H9 (cell line): ENCODE measurements around the gene GPR153. TPM values are rescaled to one million over a fixed set of nuclear protein-coding genes. Genes with fewer than 3 reads are reported as not detected.

Experiments
- DNase-seq: peaks from one replicate; pipeline ENCODE4 v3.0.0-alpha.2; 2017
- H2AFZ ChIP-seq: one replicate; pipeline ENCODE4 v1.6.1; 2013; ENCODE audit warnings: mild to moderate bottlenecking, low read length, control low read depth, moderate library complexity
- H2AK5ac ChIP-seq: 2 replicates; pipeline ENCODE4 v1.6.1; 2013; ENCODE audit warnings: low read length, control low read depth, mixed read lengths; ENCODE audit not compliant: insufficient read length
- H2BK120ac ChIP-seq: one replicate; pipeline ENCODE4 v1.6.1; 2013; ENCODE audit warnings: low read depth, mild to moderate bottlenecking, low read length, control low read depth, inconsistent platforms; ENCODE audit not compliant: poor library complexity, severe bottlenecking
- H2BK12ac ChIP-seq: 2 replicates; pipeline ENCODE4 v1.6.1; 2013; ENCODE audit warnings: low read length, control low read depth, mixed read lengths, low read depth; ENCODE audit not compliant: insufficient read length
- H2BK15ac ChIP-seq: 2 replicates; pipeline ENCODE4 v1.6.1; 2013; ENCODE audit warnings: low read depth, low read length, control low read depth
- H2BK20ac ChIP-seq: one replicate; pipeline ENCODE4 v1.6.1; 2013; ENCODE audit warnings: low read depth, mild to moderate bottlenecking, low read length, control low read depth, inconsistent platforms; ENCODE audit not compliant: poor library complexity, severe bottlenecking
- H2BK5ac ChIP-seq: 2 replicates; pipeline ENCODE4 v1.6.1; 2013; ENCODE audit warnings: low read length, control low read depth, mixed read lengths; ENCODE audit not compliant: insufficient read length
- H3K14ac ChIP-seq: 2 replicates; pipeline ENCODE4 v1.6.1; 2013; ENCODE audit warnings: low read length, control low read depth; ENCODE audit not compliant: insufficient read depth
- H3K18ac ChIP-seq: 2 replicates; pipeline ENCODE4 v1.6.1; 2013; ENCODE audit warnings: low read depth, mild to moderate bottlenecking, mixed read lengths, low read length, control low read depth; ENCODE audit not compliant: insufficient read length
- H3K23ac ChIP-seq: 2 replicates; pipeline ENCODE4 v1.6.1; 2013; ENCODE audit warnings: low read length, control low read depth, mixed read lengths, low read depth; ENCODE audit not compliant: insufficient read length
- H3K23me2 ChIP-seq: 2 replicates; pipeline ENCODE4 v1.6.1; 2013; ENCODE audit warnings: low read depth, mild to moderate bottlenecking, mixed read lengths, low read length, control low read depth; ENCODE audit not compliant: insufficient read length, poor library complexity, severe bottlenecking
- H3K27ac ChIP-seq: 2 replicates; pipeline ENCODE4 v1.5.1; 2013; ENCODE audit warnings: low read length, control low read depth, mixed read lengths, low read depth; ENCODE audit not compliant: insufficient read length
- H3K27me3 ChIP-seq: 2 replicates; pipeline ENCODE4 v1.6.1; 2013; ENCODE audit warnings: low read length, control low read depth, inconsistent platforms; ENCODE audit not compliant: insufficient read depth
- H3K4ac ChIP-seq: 2 replicates; pipeline ENCODE4 v1.6.1; 2013; ENCODE audit warnings: low read depth, mild to moderate bottlenecking, control low read depth, inconsistent platforms, low read length, moderate library complexity
- H3K4me1 ChIP-seq: 2 replicates; pipeline ENCODE4 v1.6.1; 2013; ENCODE audit warnings: low read length, control low read depth, inconsistent platforms; ENCODE audit not compliant: insufficient read depth
- H3K4me2 ChIP-seq: 2 replicates; pipeline ENCODE4 v1.6.1; 2013; ENCODE audit warnings: low read length, control low read depth, mixed read lengths; ENCODE audit not compliant: insufficient read length, insufficient read depth
- H3K56ac ChIP-seq: 2 replicates; pipeline ENCODE4 v1.6.1; 2013; ENCODE audit warnings: low read depth, mild to moderate bottlenecking, mixed read lengths, low read length, control low read depth; ENCODE audit not compliant: insufficient read length
- H3K79me1 ChIP-seq: 2 replicates; pipeline ENCODE4 v1.6.1; 2013; ENCODE audit warnings: low read depth, mild to moderate bottlenecking, moderate library complexity, low read length, control low read depth, inconsistent platforms; ENCODE audit not compliant: insufficient read depth, poor library complexity, severe bottlenecking
- H3K79me2 ChIP-seq: 2 replicates; pipeline ENCODE4 v1.6.1; 2013; ENCODE audit warnings: low read length, control low read depth, inconsistent platforms; ENCODE audit not compliant: insufficient read depth
- H3K9ac ChIP-seq: 2 replicates; pipeline ENCODE4 v1.6.1; 2013; ENCODE audit warnings: low read length, control low read depth, mixed read lengths; ENCODE audit not compliant: insufficient read length; ENCODE audit errors: extremely low read depth
- H3K9me3 ChIP-seq: one replicate; pipeline ENCODE4 v1.6.1; 2013; ENCODE audit warnings: low read depth, low read length, inconsistent platforms; ENCODE audit not compliant: control insufficient read depth
- H3T11ph ChIP-seq: one replicate; pipeline ENCODE4 v1.6.1; 2013; ENCODE audit warnings: mild to moderate bottlenecking, low read length, control low read depth, inconsistent platforms
- H4K20me1 ChIP-seq: one replicate; pipeline ENCODE4 v1.6.1; 2013; ENCODE audit not compliant: control insufficient read depth, insufficient read length, insufficient read depth
- H4K5ac ChIP-seq: 2 replicates; pipeline ENCODE4 v1.6.1; 2013; ENCODE audit warnings: low read depth, mild to moderate bottlenecking, mixed read lengths, low read length, control low read depth; ENCODE audit not compliant: insufficient read length
- H4K8ac ChIP-seq: replicated peaks from 2 replicates; pipeline ENCODE4 v1.6.1; 2013; ENCODE audit warnings: low read length, control low read depth, mixed read lengths, low read depth; ENCODE audit not compliant: insufficient read length
- H4K91ac ChIP-seq: 2 replicates; pipeline ENCODE4 v1.6.1; 2013; ENCODE audit warnings: low read depth, mild to moderate bottlenecking, moderate library complexity, mixed read lengths, low read length, control low read depth; ENCODE audit not compliant: insufficient read length
- H3K27ac Mint-ChIP-seq, 3 experiments: 2 replicates in 2 of 3; 3 replicates in 1 of 3; pipeline ENCODE4 v1.8.0; 2020 to 2021; ENCODE audit warnings: mixed read lengths in 3 of 3, mild to moderate bottlenecking in 1 of 3, moderate library complexity in 1 of 3
- H3K27me3 Mint-ChIP-seq: 2 replicates; pipeline ENCODE4 v1.8.0; 2021; ENCODE audit warnings: low read depth, mild to moderate bottlenecking, moderate library complexity, mixed read lengths
- H3K36me3 Mint-ChIP-seq, 3 experiments: 2 replicates in 2 of 3; 3 replicates in 1 of 3; pipeline ENCODE4 v1.8.0; 2020 to 2021; ENCODE audit warnings: low read depth in 3 of 3, mixed read lengths in 3 of 3; ENCODE audit not compliant: insufficient read depth in 1 of 3
- H3K4me1 Mint-ChIP-seq, 2 experiments: 2 replicates each; pipeline ENCODE4 v1.8.0; 2020; ENCODE audit warnings: mixed read lengths in 2 of 2
- H3K4me3 Mint-ChIP-seq, 2 experiments: 2 replicates in 1 of 2; 3 replicates in 1 of 2; pipeline ENCODE4 v1.8.0; 2020 to 2021; ENCODE audit warnings: mild to moderate bottlenecking in 2 of 2, mixed read lengths in 2 of 2, moderate library complexity in 1 of 2
- H3K9me3 Mint-ChIP-seq, 2 experiments: 2 replicates in 1 of 2; 3 replicates in 1 of 2; pipeline ENCODE4 v1.8.0; 2020; ENCODE audit warnings: mild to moderate bottlenecking in 2 of 2, mixed read lengths in 2 of 2, moderate library complexity in 1 of 2
- CTCF ChIP-seq: fragments of 200-600 bp; sonication (generic); conservative IDR thresholded peaks from 3 replicates; pipeline ENCODE4 v1.8.0; 2021; ENCODE audit warnings: antibody characterized with exemption, mild to moderate bottlenecking
- WGBS: extraction: QIAGEN DNeasy Blood & Tissue Kit; methylation state at CpG from one replicate; pipeline ENCODE4 v1.1.7; 2013; ENCODE audit warnings: missing lambda C conversion rate, low lambda C conversion rate, mixed read lengths; ENCODE audit not compliant: insufficient read length; ENCODE audit errors: extremely low coverage; 5-methylcytosine and 5-hydroxymethylcytosine counted together
- total RNA-seq: library from RNA; stranded (reverse); gene quantifications from 2 replicates; pipeline ENCODE4 v1.2.1, GENCODE V29; 2021

Gene GPR153
- total RNA-seq, 1 experiment from 2014 or later = 8.9 TPM

DNA sequence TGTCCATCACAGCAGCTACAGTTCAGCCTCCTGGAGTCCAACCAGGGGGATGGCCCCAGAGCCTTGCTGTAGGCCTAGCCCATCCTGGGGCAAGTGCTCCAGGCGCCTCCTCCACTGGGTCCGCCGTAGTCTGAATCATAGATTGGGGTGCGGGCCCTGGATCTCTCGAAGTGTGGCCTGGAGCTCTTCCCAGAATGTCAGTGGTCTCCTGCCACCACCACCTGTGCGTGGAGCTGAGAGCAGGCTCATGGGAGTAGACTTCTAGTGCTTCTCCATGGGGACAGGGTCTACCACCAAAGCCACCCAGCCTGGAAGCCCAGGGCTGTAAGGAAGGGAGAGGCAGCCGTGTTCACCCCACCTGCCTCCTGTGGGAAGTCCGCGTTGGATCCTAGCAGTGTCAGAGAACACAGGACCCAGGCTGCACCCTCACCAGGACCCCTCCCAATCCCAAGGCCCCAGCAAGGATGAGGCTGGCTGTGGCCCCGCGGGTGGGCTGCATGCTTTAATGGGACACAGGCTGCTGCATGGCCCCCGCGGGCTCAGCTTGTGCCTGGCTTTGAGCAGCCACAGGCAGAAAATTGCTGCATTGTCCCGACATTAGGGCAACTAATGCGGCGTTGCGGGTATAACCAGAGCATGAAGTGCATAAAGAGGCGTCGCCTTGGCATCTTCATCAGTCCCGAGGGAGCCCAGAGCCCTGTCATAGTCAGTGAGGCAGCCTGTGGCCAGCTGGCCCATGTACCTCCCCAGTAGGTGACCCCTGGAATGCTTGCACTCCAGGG is 17.7 kb downstream of the GPR153 start:
- H4K20me1 ChIP-seq = no peaks in the 10 kb centered on the region
- H2AK5ac ChIP-seq = no peak overlapping the region
- no peak overlapping the region for H2BK20ac ChIP-seq
- no peak overlapping the region for H2BK15ac ChIP-seq
- no peak overlapping the region for H2BK5ac ChIP-seq
- H3K4ac ChIP-seq = no peak overlapping the region
- H3K4me1 ChIP-seq = peaks cover 5% of the 10 kb centered on the region; the same call in 1 of the 2 replicates
- H2BK120ac ChIP-seq = no peak overlapping the region
- no peaks in the 10 kb centered on the region for H3K9me3 ChIP-seq
- no peak overlapping the region for H3K14ac ChIP-seq
- no peak overlapping the region for H3K23ac ChIP-seq
- WGBS = no CpG with 5 or more reads among the region's 20 CpGs
- no peak overlapping the region for H3K27ac ChIP-seq
- H3K79me1 ChIP-seq = no peaks in the 10 kb centered on the region
- H3K9ac ChIP-seq = no peak overlapping the region
- H3K27ac Mint-ChIP-seq = no peak overlapping the region
- H4K8ac ChIP-seq = no peak overlapping the region
- peak overlapping the region; percentile 79 for H3K4me2 ChIP-seq
- H3K23me2 ChIP-seq = peaks cover 25% of the 10 kb centered on the region
- H3K4me1 Mint-ChIP-seq = peaks cover 51 to 53% of the 10 kb centered on the region in 2 experiments
- H3K9me3 Mint-ChIP-seq = no peaks in the 10 kb centered on the region; a peak in 1 of 5 replicates
- no peaks in the 10 kb centered on the region for H3K79me2 ChIP-seq
- DNase-seq = no peak
- no peaks in the 10 kb centered on the region for H3K36me3 Mint-ChIP-seq
- H4K5ac ChIP-seq = no peak overlapping the region
- H4K91ac ChIP-seq = no peak overlapping the region
- no peak overlapping the region for H2AFZ ChIP-seq
- no peak overlapping the region for H3K56ac ChIP-seq
- H2BK12ac ChIP-seq = no peak overlapping the region
- no peak overlapping the region for H3T11ph ChIP-seq
- H3K18ac ChIP-seq = no peak overlapping the region
- no peak for TF ChIP-seq CTCF
- H3K4me3 Mint-ChIP-seq = peak overlapping the region; percentile 83 to 89
- H3K27me3 Mint-ChIP-seq = peaks cover 24% of the 10 kb centered on the region
- no peaks in the 10 kb centered on the region; the same call in 1 of the 2 replicates for H3K27me3 ChIP-seq
